Hepatocyte (in vitro differentiated cells): ENCODE measurements around the gene GLCCI1. TPM values are rescaled to one million over a fixed set of nuclear protein-coding genes. Genes with fewer than 3 reads are reported as not detected.
"Not testable (repeated sequence)": the region's sequence is repeated elsewhere in the genome, so short reads cannot be mapped to it uniquely, and the experiment has no call there.

Source experiments
- DNase-seq: peaks from one replicate; pipeline ENCODE4 v3.0.0-alpha.2; 2016; ENCODE audit warnings: low spot score
- H2AFZ ChIP-seq: fragments of 200-600 bp; sonication (generic); 2 replicates; pipeline ENCODE4 v1.6.0; 2016; ENCODE audit warnings: antibody characterized with exemption, mild to moderate bottlenecking
- H3K27ac ChIP-seq: fragments of 200-600 bp; sonication (generic); 2 replicates; pipeline ENCODE4 v1.5.1; 2016; ENCODE audit warnings: mild to moderate bottlenecking
- H3K27me3 ChIP-seq: fragments of 200-600 bp; sonication (generic); 2 replicates; pipeline ENCODE4 v1.6.1; 2016
- H3K36me3 ChIP-seq: fragments of 200-600 bp; sonication (generic); replicated peaks from 2 replicates; pipeline ENCODE4 v1.5.1; 2016; ENCODE audit warnings: low read depth; ENCODE audit not compliant: insufficient read depth
- H3K4me1 ChIP-seq: fragments of 200-600 bp; sonication (generic); 2 replicates; pipeline ENCODE4 v1.5.1; 2016; ENCODE audit warnings: mild to moderate bottlenecking, moderate library complexity; ENCODE audit not compliant: insufficient read depth
- H3K4me2 ChIP-seq: fragments of 200-600 bp; sonication (generic); 2 replicates; pipeline ENCODE4 v1.6.0; 2016
- H3K4me3 ChIP-seq: fragments of 200-600 bp; sonication (generic); 2 replicates; pipeline ENCODE4 v1.5.1; 2016; ENCODE audit warnings: mild to moderate bottlenecking
- H3K79me2 ChIP-seq: fragments of 200-600 bp; sonication (generic); 2 replicates; pipeline ENCODE4 v1.6.0; 2017; ENCODE audit warnings: mild to moderate bottlenecking
- H3K9me2 ChIP-seq: fragments of 200-600 bp; sonication (generic); replicated peaks from 2 replicates; pipeline ENCODE4 v1.6.0; 2017; ENCODE audit warnings: mild to moderate bottlenecking; ENCODE audit not compliant: insufficient read depth
- H3K9me3 ChIP-seq: fragments of 200-600 bp; sonication (generic); 2 replicates; pipeline ENCODE4 v1.5.1; 2016; ENCODE audit warnings: low read depth, mild to moderate bottlenecking
- H4K20me1 ChIP-seq: fragments of 200-600 bp; sonication (generic); 2 replicates; pipeline ENCODE4 v1.6.0; 2016; ENCODE audit warnings: mild to moderate bottlenecking; ENCODE audit not compliant: insufficient read depth, poor library complexity, severe bottlenecking
- CTCF ChIP-seq: fragments of 200-600 bp; sonication (generic); IDR thresholded peaks from 2 replicates; pipeline ENCODE4 v1.5.1; 2016; ENCODE audit warnings: antibody characterized with exemption, mild to moderate bottlenecking; ENCODE audit not compliant: poor library complexity
- EZH2 ChIP-seq: fragments of 200-600 bp; sonication (generic); IDR thresholded peaks from 2 replicates; pipeline ENCODE4 v1.6.1; 2016; ENCODE audit warnings: antibody characterized with exemption, mild to moderate bottlenecking, borderline replicate concordance
- EZH2phosphoT487 ChIP-seq: fragments of 200-600 bp; sonication (generic); IDR thresholded peaks from one replicate; pipeline ENCODE4 v1.6.1; 2018; ENCODE audit warnings: antibody characterized with exemption, mild to moderate bottlenecking, low read depth, moderate library complexity; ENCODE audit not compliant: unreplicated experiment, severe bottlenecking
- WGBS: methylation state at CpG from one replicate; pipeline ENCODE4 v1.1.6; 2016; ENCODE audit warnings: low lambda C conversion rate; ENCODE audit errors: missing lambda C conversion rate; 5-methylcytosine and 5-hydroxymethylcytosine counted together
- polyA plus RNA-seq: library from polyadenylated mRNA; unstranded; fragments of >200 nt; fragmentation: Nextera tagmentation; extraction: Ambion mirVana; gene quantifications from 2 replicates; pipeline ENCODE4 v1.2.1, GENCODE V29; 2016
- total RNA-seq: library from RNA; depleted of rRNA; stranded (reverse); fragments of >200 nt; gene quantifications from 2 replicates; pipeline ENCODE4 v1.2.3, GENCODE V29; 2014

The GLCCI1 gene
- total and polyA plus RNA-seq, 2 experiments from 2014 or later = 15.7 to 21.4 TPM

- no peaks in the 10 kb centered on the region for H4K20me1 ChIP-seq
- peaks cover 6% of the 10 kb centered on the region for H3K36me3 ChIP-seq
- WGBS = 97% methylated on average over 1 of the region's 1 CpG
- peaks cover 13% of the 10 kb centered on the region for H3K9me3 ChIP-seq
- peaks cover 78% of the 10 kb centered on the region for H3K79me2 ChIP-seq
- H3K27me3 ChIP-seq = no peaks in the 10 kb centered on the region
- TF ChIP-seq EZH2 (no peak), EZH2phosphoT487 (no peak), CTCF (no peak)
- H3K9me2 ChIP-seq = no peaks in the 10 kb centered on the region
- H2AFZ ChIP-seq = no peak overlapping the region
- no peak overlapping the region for H3K27ac ChIP-seq
- no peak for DNase-seq
- H3K4me3 ChIP-seq = no peak overlapping the region
- H3K4me1 ChIP-seq = no peaks in the 10 kb centered on the region
- H3K4me2 ChIP-seq = no peak overlapping the region
Measured at GRCh38 chr7:7992506-7992905, 23.9 kb downstream of the GLCCI1 start.

- H2AFZ ChIP-seq = not testable (repeated sequence)
Measured at GRCh38 chr7:7995348-7995747, 26.8 kb downstream of the GLCCI1 start.

GRCh38 chr7:7996568-7996967 is 28.0 kb downstream of the GLCCI1 start:
- H4K20me1 ChIP-seq = no peaks in the 10 kb centered on the region
- H3K9me2 ChIP-seq = no peaks in the 10 kb centered on the region
- H3K4me2 ChIP-seq = no peak overlapping the region
- DNase-seq = no peak
- peaks cover 13% of the 10 kb centered on the region for H3K9me3 ChIP-seq
- H3K27ac ChIP-seq = peak overlapping the region; percentile 7
- TF ChIP-seq EZH2phosphoT487 = no peak
- no peak for TF ChIP-seq CTCF
- no peak for TF ChIP-seq EZH2
- H3K4me3 ChIP-seq = no peak overlapping the region
- H3K27me3 ChIP-seq = no peaks in the 10 kb centered on the region
- H3K79me2 ChIP-seq = peaks cover 66% of the 10 kb centered on the region
- no peaks in the 10 kb centered on the region for H3K4me1 ChIP-seq
- no peak overlapping the region for H2AFZ ChIP-seq
- H3K36me3 ChIP-seq = peaks cover 6% of the 10 kb centered on the region

More at GRCh38 chr7:7995348-7995747, 26.8 kb downstream of the GLCCI1 start:
- H4K20me1 ChIP-seq, DNase-seq, H3K4me2 ChIP-seq, H3K36me3 ChIP-seq, H3K9me2 ChIP-seq, H3K4me1 ChIP-seq, H3K27me3 ChIP-seq, H3K4me3 ChIP-seq, H3K27ac ChIP-seq: not testable (repeated sequence)
- Histone ChIP-seq H3K79me2 (peaks cover 78% of the 10 kb centered on the region), H3K9me3 (peaks cover 13% of the 10 kb centered on the region)
- 95% methylated on average over 6 of the region's 6 CpGs for WGBS

- H3K4me2 ChIP-seq = no peak overlapping the region
- no peak for TF ChIP-seq EZH2phosphoT487
- TF ChIP-seq EZH2 = no peak
- TF ChIP-seq CTCF = no peak
- no peaks in the 10 kb centered on the region for H3K36me3 ChIP-seq
- H3K27me3 ChIP-seq = no peaks in the 10 kb centered on the region
- no peak overlapping the region for H2AFZ ChIP-seq
- no peaks in the 10 kb centered on the region for H4K20me1 ChIP-seq
- H3K27ac ChIP-seq = no peak overlapping the region
- peaks cover 37% of the 10 kb centered on the region for H3K79me2 ChIP-seq
- no peaks in the 10 kb centered on the region for H3K9me2 ChIP-seq
- H3K4me1 ChIP-seq = no peaks in the 10 kb centered on the region
- WGBS = 65% methylated on average over 1 of the region's 1 CpG
- no peaks in the 10 kb centered on the region for H3K9me3 ChIP-seq
- no peak for DNase-seq
- no peak overlapping the region for H3K4me3 ChIP-seq
Measured at GRCh38 chr7:8000315-8000941, 31.8 kb downstream of the GLCCI1 start.
